HG02973 (cell line): ENCODE results near the gene LRRC3.

Experiments
- ATAC-seq: cut with Tn5 transposase; IDR thresholded peaks from one replicate; pipeline ENCODE4 v1.9.1; 2021; ENCODE audit warnings: moderate library complexity; ENCODE audit not compliant: unreplicated experiment

LRRC3 gene

GRCh38 chr21:44456214-44456914, 1.1 kb downstream of the LRRC3 start:
- no peak for ATAC-seq

DNA sequence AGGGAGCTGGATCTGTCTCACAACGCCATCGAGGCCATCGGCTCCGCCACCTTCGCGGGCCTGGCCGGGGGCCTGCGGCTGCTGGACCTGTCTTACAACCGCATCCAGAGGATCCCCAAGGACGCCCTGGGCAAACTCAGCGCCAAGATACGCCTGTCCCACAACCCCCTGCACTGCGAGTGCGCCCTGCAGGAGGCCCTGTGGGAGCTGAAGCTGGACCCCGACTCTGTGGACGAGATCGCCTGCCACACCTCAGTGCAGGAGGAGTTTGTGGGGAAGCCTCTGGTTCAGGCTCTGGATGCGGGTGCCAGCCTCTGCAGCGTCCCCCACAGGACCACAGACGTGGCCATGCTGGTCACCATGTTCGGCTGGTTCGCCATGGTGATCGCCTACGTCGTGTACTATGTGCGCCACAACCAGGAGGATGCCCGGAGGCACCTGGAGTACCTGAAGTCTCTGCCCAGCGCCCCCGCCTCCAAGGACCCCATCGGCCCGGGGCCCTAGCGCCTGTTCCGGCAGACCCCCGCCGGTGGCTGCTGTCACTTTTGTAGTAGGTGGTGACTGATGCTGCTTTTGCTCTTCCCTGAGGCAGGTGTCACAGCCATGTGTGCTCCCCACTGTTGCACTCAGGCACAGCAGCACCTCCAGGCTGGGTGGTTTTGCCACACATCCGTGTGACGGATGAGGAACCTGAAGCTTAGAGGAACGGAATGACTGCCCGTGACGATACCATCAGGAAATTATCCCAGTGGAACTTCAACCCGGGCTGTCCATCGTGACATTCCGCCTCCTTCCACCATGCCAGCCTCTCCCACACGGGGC, 1.8 kb downstream of the LRRC3 start:
- no peak for ATAC-seq

DNA sequence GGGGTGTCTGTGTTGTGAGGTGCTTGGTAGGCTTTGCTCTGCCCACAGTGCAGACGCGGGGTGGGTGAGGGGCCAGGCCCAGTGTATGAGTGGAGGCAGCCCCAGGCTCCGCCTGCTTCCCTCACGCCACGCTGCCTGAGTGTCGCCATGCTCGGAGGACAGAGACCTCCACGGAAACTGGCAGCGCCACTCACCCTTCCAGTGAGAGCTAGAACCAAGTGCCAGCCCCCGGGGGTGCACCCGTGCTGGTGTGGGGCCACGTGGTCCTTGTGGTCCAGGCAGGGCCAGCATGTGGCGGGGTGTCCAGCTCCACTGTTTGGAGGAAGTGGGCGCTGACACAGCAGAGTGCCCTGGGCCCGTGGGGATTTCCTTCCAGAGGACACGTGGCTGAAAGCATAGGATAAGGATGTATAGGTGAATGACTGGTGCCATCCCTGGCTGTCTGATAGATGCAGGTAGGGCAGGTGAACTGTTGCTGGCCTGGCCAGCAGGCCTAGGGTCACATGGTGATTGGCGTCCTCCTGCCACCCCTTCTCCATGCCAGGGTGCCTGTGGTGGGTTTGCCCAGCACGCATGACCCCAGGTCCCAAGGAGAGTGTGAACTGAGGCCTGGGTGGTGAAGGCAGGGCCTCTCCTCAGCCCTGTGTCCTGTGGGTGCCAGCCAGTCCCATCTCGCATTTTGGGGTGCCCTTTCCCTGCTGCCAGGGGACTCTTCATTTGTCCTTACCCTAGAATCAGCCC, 3.8 kb downstream of the LRRC3 start:
- no peak for ATAC-seq

DNA sequence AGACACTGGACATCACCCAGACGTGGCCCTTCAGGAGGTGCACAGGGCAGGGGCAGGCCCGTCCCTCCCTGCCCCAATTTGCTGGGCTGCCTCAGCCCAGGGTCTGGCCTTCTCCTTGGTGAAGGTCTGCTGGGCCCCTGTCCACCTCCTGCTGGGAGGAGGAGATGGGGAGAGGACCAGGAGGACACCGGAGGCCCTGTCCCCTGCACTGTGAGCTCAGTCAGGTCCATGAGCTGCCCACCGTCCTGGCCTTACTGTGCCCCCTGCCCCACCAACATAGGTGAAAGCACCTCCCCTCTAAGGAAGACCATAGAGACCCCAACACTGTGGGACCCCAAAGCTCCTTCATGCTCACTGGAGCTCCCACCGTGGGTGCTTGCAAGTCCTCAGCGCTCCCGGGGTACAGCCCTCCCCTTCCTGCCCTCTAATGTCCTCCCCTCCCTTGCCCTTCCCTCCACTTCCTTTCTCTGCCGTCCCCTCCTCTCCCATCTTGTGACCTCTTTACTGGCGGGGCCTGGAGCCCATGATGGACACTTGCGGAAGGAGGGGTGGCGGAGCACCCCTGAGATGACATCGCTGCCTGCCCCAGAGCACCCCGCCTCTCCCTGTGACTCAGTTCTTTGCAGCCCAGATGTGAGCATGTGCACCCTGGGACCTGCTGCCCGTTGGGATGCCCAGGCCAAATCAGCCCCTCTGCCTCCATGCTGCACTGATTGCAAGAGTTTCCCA, 4.6 kb downstream of the LRRC3 start:
- no peak for ATAC-seq

DNA sequence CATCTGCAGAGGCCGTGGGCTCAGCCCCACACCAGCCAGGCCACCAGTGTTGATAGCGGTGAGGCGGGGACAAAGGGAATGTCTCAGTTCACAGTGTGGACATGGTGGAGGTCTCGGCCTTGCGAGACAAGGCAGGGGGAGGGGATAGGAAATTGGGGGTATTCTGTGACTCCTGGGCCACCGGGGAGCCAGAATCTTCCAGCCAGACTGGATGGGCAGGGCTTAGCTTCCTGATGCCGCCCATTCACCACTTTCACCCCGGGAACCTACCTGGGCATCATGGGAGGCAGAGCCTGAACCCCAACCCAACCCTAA, 5.1 kb downstream of the LRRC3 start:
- no peak for ATAC-seq

DNA sequence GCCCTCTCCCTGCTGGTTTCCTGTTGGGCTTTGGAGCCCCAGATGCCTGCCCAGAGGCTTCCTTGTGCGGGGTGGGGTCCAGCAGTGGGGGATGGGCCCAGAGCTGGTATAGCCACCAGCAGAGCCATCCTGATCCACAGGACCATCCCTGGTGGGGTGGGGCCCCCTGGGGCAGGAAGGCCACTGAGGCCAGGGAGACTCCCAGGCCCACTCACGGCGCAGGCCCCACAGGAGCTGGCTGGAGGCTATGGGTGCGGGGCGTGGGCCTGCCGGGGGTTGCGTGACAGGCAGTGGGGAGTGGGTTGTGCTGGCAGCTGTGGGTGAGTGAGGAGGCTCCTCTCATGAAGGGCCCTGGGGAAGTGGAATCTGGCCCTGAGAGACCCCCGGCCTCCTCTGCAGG, 5.7 kb downstream of the LRRC3 start:
- no peak for ATAC-seq

DNA sequence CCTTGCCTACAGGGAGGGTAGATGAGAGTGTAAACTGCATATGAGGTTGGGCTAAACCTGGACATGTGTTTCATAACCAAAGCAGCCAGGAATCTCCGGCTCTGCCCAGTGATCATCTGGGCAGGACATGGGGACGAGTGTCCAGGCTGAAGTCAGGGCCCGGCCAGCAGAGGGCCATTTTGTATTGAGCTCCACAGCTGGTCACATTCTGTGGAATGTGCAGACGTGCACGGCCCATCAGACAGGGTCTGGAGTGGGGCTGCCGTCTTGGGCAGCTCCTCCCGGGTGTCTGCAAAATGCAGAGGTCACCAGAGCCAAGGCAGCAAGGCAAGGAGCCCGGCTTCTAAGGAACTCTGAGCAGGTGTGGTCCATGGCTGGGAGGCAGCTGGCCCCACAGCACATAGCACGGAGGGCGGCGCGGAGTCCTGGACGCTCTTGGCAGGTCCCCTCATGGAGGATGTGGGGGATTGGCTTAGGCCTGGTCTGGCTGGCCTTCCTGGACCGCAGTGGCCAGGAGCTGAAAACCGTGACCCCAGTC, 6.2 kb downstream of the LRRC3 start:
- ATAC-seq: no peak

DNA sequence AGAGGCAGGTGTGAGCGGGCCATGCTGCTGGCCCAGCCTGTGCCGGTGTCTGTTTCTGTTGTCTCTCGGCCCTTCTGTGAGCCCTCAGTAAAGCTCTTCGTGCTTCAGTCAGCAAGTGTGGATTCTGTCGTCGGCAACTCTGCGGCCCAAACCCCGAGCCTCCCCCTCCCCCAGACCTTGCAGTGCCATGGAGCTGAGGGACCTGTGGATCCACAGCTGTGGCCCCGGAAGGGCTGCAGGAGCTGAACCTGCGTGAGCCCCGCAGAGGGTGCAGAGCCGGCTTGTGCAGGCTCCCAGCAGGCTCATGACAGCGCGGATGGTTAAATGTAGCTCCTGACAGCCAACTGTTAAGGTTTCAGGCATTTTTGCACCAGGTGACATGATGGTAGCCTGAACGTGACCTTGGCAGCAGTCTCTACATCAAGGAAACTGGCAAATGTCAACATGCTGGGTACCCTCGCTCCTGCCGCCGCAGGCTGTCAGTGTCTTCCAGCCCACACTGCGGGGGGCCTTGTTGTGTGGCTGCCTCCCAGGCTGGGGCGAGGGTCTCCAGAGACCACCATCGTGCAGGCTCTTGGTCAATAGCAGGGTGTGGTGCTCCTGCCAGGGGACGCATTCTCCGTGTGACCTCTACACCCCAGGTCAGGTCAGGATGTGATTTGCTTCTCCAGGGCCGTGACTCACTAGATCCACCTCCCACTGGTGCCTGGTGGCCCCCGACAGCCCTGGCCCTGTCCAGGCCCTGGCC, 7.0 kb downstream of the LRRC3 start:
- no peak for ATAC-seq

DNA sequence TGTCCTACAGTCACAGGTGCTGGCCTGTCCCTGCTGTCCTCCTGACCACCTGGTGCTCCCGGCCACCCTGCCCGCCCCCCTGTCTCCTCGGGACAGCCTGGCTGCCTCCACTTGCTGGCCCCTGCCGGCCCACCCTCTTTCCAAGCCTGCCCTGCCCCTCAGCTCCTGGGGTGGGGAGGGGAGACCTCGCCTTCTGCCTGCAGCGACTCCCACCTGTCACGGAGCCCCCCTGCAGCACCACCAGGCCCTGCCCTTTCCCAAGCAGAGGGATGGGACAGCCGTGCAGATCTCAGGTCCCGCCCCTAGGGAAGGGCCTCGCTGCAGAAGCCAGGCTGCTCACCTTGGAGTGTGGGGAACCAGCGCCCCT, 7.5 kb downstream of the LRRC3 start:
- no peak for ATAC-seq

DNA sequence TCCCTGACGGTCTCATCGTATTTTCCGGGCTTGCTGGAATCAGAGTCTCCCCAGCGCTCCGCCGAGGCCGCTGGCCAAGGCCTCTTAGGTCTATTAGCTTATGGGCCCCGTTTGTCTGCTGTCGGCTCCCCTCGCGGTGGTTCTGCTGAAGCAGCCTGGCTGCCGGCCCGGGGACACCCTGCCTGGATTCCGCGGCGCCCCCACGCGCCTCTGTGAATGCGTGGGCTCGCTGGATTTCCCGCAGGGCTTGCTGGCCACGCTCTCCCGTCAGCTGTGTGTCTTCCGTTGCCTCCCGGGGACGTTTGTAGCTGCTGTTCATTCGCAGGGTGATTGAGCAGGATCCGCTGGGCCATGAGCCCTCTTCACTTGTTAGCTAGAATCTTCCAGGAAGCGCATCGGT, 8.4 kb downstream of the LRRC3 start:
- no peak for ATAC-seq

DNA sequence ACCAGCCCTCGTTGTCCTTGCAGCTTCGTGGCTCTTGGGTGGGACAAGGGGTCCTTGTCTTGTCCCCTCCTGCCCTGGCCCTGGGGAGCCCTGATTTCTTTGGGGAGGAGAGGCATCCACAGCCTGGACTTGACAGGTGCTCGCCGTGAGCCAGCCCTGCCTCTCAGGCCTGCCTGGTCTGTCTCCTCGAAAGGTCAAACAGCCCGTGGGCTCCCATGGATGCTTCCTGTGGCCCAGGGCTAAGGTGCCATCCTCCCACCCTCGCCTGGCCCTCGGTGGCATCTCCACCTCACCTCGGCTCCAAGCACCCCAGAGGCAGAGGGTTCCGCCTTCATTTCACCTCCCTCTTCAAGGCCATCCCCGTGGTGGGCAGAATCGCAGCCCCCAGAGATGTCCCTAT, 9.0 kb downstream of the LRRC3 start:
- ATAC-seq: no peak

GRCh38 chr21:44466351-44466954, 11.1 kb downstream of the LRRC3 start:
- ATAC-seq: no peak

DNA sequence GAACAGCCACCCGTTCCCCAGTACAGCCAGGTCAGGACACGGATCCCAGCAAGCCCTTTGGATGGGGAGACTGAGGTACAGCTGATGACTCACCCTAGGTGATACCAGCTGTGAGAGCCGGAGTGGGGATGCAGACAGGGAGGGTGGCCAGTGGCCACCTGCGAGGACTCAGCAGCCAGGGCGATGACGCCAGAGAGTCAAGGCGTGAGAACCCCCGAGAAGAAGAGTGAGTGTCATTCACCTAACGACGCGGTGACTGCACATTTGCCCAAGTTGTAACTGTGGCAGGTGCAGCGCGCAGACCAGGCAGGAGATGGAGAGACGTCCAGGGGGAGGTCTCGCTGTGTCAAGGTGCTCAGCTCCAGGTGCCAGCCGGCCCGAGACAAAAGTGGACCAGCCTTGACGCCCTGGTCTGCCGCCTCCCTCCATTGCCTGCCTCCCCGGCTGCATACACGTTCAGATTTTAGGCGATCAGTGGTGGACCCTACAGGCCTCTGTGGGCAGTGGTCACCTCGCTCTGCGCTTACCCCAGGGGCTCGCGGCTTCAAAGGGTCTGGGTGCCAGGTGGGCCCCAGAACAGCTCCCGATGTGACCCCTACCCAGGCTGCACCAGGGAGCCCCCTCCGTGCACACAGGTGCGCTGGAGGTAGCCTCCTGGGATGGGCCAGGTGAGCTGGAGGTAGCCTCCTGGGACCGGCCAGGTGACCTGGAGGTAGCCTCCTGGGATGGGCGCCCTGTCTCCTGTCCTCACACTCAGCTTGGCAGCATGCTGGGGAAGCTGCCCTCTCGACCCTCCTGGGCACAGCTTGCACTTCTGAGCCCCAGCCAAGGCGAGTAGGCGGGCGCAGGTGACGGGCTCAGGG, 11.9 kb downstream of the LRRC3 start:
- no peak for ATAC-seq

- ATAC-seq: no peak
Measured at GRCh38 chr21:44467859-44468195, 12.5 kb downstream of the LRRC3 start.

GRCh38 chr21:44471341-44471740, 16.0 kb downstream of the LRRC3 start:
- ATAC-seq: no peak

- ATAC-seq: no peak
Measured at GRCh38 chr21:44471996-44472395, 16.7 kb downstream of the LRRC3 start.

- ATAC-seq: no peak
Measured at GRCh38 chr21:44473915-44474555, 18.7 kb downstream of the LRRC3 start.

- no peak for ATAC-seq
Measured at GRCh38 chr21:44475266-44475845, 20.0 kb downstream of the LRRC3 start.
